ENCODE measurements around the gene EEF1AKMT2.

GRCh38 chr10:124768791-124769190 is 22.9 kb downstream of the EEF1AKMT2 start:
- TF ChIP-seq CTCF (IDR thresholded peaks at IDR 0.05; ENCODE audit: insufficient read depth, low read length, poor library complexity, severe bottlenecking) = no peak
- TF ChIP-seq EZH2phosphoT487 (conservative IDR thresholded peaks at IDR 0.05; ENCODE audit: low read length) = no peak

Measured in SU-DHL-6 (cell line).